Esophagus squamous epithelium (tissue), 5 donors: ENCODE data around the gene KRTAP10-8. TPM values are rescaled to one million over a fixed set of nuclear protein-coding genes. Genes with fewer than 3 reads are reported as not detected.
"Not testable (repeated sequence)": the region's sequence is repeated elsewhere in the genome, so short reads cannot be mapped to it uniquely, and the experiment has no call there.

Experiments
- DNase-seq: peaks from one replicate; lab custom pipeline; 2025; lab: John Stamatoyannopoulos, UW
- H3K27ac ChIP-seq, 4 donors: fragments of 200-600 bp; sonication (generic); one replicate each; pipeline ENCODE4 v1.5.1; 2016 to 2019; ENCODE audit warnings: mild to moderate bottlenecking in 1 of 4
- H3K27me3 ChIP-seq, 4 donors: fragments of 200-600 bp; sonication (generic); 1 replicate in 3 of 4; 2 replicates in 1 of 4; pipeline versions ENCODE4 v1.5.1 to v1.6.0; 2017 to 2021; ENCODE audit warnings: antibody characterized with exemption in 1 of 4
- H3K36me3 ChIP-seq, 3 donors: fragments of 200-600 bp; sonication (generic); one replicate each; pipeline ENCODE4 v1.5.1; 2016 to 2019
- H3K4me1 ChIP-seq, 3 donors: fragments of 200-600 bp; sonication (generic); one replicate each; pipeline ENCODE4 v1.5.1; 2017 to 2019
- H3K4me3 ChIP-seq, 4 donors: fragments of 200-600 bp; sonication (generic); 1 replicate in 3 of 4; 2 replicates in 1 of 4; pipeline ENCODE4 v1.5.1; 2016 to 2019; ENCODE audit warnings: mild to moderate bottlenecking in 2 of 4, moderate library complexity in 1 of 4
- H3K9me3 ChIP-seq, 3 donors: fragments of 200-600 bp; sonication (generic); one replicate each; pipeline ENCODE4 v1.5.1; 2016 to 2019
- POLR2A ChIP-seq, 4 donors: fragments of 450-650 bp; IDR thresholded peaks; one replicate each; pipeline ENCODE4 v1.6.1; 2017; ENCODE audit warnings: antibody characterized with exemption in 4 of 4, mild to moderate bottlenecking in 4 of 4, moderate library complexity in 3 of 4
- WGBS, 2 donors: methylation state at CpG; one replicate each; pipeline ENCODE4 v1.1.5; 2018; 5-methylcytosine and 5-hydroxymethylcytosine counted together
- intact Hi-C: fragments of 100-400 bp; cut with DNase I; formaldehyde crosslinking; loops from one replicate; pipeline ENCODE4 v1.15.0; 2022
- total RNA-seq, 4 donors: library from RNA; depleted of rRNA; stranded (reverse); fragments of >200 nt; gene quantifications; one replicate each; pipeline ENCODE4 v1.1.0, GENCODE V29; 2016
- TF ChIP-seq, protein P1 (sequence below), 6 experiments: fragments of 450-650 bp in 4 of 6; fragments of 200-600 bp in 2 of 6; sonication (generic) in 2 of 6; IDR thresholded peaks; one replicate each; pipeline ENCODE4 v1.5.1; 2016 to 2019; ENCODE audit warnings: antibody characterized with exemption in 6 of 6, mild to moderate bottlenecking in 4 of 6, moderate library complexity in 4 of 6
- donor health status: DM: yes; HTN: yes; CAD: no.

The KRTAP10-8 gene
- total RNA-seq, 4 donors from 2014 or later = not detected

DNA sequence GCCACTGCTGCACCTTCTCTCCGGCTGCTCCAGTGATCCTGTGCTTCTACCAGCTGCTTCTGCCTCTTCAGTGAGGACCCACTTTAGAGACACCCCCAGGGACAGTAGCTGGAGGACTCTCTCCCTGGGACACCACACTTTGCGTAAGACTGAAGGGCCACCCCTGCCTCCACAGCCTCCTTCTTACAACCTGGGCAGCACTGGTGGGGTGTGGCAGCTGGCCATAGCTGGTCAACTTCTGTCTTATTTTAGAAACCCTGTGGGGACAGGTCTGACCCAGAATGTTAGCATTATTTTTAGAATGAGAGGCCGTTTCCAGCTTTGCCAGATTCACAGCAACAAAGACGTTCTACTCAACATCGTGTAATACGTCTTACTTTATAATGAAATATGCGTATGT lies 13.9 kb downstream of the KRTAP10-8 start:
- no peak for TF ChIP-seq POLR2A (IDR thresholded peaks at IDR 0.05)
- TF ChIP-seq, protein P1, sequence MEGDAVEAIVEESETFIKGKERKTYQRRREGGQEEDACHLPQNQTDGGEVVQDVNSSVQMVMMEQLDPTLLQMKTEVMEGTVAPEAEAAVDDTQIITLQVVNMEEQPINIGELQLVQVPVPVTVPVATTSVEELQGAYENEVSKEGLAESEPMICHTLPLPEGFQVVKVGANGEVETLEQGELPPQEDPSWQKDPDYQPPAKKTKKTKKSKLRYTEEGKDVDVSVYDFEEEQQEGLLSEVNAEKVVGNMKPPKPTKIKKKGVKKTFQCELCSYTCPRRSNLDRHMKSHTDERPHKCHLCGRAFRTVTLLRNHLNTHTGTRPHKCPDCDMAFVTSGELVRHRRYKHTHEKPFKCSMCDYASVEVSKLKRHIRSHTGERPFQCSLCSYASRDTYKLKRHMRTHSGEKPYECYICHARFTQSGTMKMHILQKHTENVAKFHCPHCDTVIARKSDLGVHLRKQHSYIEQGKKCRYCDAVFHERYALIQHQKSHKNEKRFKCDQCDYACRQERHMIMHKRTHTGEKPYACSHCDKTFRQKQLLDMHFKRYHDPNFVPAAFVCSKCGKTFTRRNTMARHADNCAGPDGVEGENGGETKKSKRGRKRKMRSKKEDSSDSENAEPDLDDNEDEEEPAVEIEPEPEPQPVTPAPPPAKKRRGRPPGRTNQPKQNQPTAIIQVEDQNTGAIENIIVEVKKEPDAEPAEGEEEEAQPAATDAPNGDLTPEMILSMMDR (IDR thresholded peaks at IDR 0.05) = no peak
- intact Hi-C loops = no loop called here
- H3K36me3 ChIP-seq = no peaks in the 10 kb centered on the region
- no peaks in the 10 kb centered on the region for H3K4me1 ChIP-seq
- 78 to 83% methylated on average over 6 of the region's 7 CpGs for WGBS, 2 donors
- H3K9me3 ChIP-seq = peaks cover 0 to 36% (median 11%) of the 10 kb centered on the region in 3 donors
- no peak for DNase-seq
- no peak overlapping the region for H3K27ac ChIP-seq
- H3K27me3 ChIP-seq = peaks cover 0 to 31% (median 0%) of the 10 kb centered on the region in 4 donors
- H3K4me3 ChIP-seq = no peak overlapping the region

DNA sequence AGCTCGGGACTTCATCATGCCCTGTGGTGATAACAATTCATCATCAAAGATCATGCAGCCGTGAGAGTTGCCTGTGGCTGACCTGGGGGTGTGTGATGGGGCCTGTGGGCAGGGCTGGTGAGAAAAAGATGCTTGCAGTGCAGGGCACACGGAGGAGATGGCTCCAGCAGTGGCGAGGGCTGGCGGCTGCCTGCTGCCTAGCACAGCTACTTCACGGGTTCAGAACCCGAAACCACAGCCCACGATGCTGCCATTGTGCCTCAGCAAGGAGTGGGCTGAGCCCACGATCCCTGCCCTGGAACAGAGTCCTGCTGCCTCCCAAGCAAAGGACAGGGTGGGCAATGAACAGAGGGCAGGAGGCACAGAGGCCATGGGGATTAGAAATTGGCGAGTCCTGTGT lies 14.4 kb downstream of the KRTAP10-8 start:
- WGBS, 2 donors = 51 to 55% methylated on average over 4 to 7 of the region's 10 CpGs
- H3K27me3 ChIP-seq = peaks cover 0 to 31% (median 0%) of the 10 kb centered on the region in 4 donors
- no peak overlapping the region for H3K4me3 ChIP-seq
- peaks cover 0 to 41% (median 11%) of the 10 kb centered on the region in 3 donors for H3K9me3 ChIP-seq
- intact Hi-C loops = no loop called here
- TF ChIP-seq, protein P1 (IDR thresholded peaks at IDR 0.05) = no peak
- no peak for TF ChIP-seq POLR2A (IDR thresholded peaks at IDR 0.05)
- DNase-seq = no peak
- H3K36me3 ChIP-seq = no peaks in the 10 kb centered on the region
- no peak overlapping the region for H3K27ac ChIP-seq
- H3K4me1 ChIP-seq = no peaks in the 10 kb centered on the region

DNA sequence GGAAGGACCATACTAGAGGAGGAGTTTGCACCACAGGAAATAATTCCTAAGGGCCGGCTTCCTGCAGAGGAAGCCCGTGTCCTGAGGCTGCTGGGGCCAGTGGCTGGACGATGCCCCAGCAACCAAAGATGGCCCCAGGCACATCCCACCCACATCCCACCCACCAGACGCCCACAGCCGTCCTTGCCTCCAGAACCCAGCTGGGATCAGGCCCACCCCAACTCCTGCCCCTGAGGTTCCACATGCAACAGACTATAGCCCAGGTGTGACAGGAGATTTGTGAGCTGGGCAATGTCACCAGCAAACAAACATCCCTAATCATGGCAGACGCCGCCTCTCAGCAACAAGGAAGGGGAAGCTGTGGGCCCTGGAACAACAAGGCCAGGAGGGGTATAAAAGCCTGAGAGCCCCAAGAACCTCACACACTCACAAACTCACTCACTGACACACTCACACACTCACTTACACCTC lies 14.8 kb downstream of the KRTAP10-8 start, which contains the start of gene KRTAP10-9:
KRTAP10-9 (plus strand) TSS at position 421 of the 471 bp plus-strand sequence. CDS start 79 bp downstream, outside the sequence.
- TF ChIP-seq, protein P1 (IDR thresholded peaks at IDR 0.05) = no peak
- no peak for TF ChIP-seq POLR2A (IDR thresholded peaks at IDR 0.05)
- no peak for DNase-seq
- Histone ChIP-seq H3K4me1 (no peaks in the 10 kb centered on the region), H3K36me3 (no peaks in the 10 kb centered on the region), H3K4me3 (no peak within 1 kb of the TSS), H3K27ac (no peak within 1 kb of the TSS), H3K9me3 (peaks cover 0 to 46% (median 11%) of the 10 kb centered on the region in 3 donors), H3K27me3 (peaks cover 0 to 31% (median 0%) of the 10 kb centered on the region in 4 donors)
- intact Hi-C loops = no loop called here
- 60% methylated on average over 1 of the region's 7 CpGs for WGBS, 2 donors

DNA sequence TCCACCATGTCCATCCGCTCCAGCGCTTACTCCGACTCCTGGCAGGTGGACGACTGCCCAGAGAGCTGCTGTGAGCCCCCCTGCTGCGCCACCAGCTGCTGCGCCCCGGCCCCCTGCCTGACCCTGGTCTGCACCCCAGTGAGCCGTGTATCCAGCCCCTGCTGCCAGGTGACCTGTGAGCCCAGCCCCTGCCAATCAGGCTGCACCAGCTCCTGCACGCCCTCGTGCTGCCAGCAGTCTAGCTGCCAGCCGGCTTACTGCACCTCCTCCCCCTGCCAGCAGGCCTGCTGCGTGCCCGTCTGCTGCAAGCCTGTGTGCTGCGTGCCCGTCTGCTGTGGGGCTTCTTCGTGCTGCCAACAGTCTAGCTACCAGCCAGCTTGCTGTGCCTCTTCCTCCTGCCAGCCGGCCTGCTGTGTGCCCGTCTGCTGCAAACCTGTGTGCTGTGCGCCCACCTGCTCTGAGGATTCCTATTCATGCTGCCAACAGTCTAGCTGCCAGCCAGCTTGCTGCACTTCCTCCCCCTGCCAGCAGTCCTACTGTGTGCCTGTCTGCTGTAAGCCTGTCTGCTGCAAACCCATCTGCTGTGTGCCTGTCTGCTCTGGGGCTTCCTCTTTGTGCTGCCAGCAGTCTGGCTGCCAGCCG lies 15.4 kb downstream of the KRTAP10-8 start:
- DNase-seq, H3K27ac ChIP-seq, H3K4me1 ChIP-seq, H3K36me3 ChIP-seq, H3K4me3 ChIP-seq, intact Hi-C loops: not testable (repeated sequence)
- Histone ChIP-seq H3K9me3 (peaks cover 0 to 47% (median 16%) of the 10 kb centered on the region in 3 donors), H3K27me3 (peaks cover 0 to 31% (median 0%) of the 10 kb centered on the region in 4 donors)
- 71 to 85% methylated on average over 10 of the region's 20 CpGs for WGBS, 2 donors

DNA sequence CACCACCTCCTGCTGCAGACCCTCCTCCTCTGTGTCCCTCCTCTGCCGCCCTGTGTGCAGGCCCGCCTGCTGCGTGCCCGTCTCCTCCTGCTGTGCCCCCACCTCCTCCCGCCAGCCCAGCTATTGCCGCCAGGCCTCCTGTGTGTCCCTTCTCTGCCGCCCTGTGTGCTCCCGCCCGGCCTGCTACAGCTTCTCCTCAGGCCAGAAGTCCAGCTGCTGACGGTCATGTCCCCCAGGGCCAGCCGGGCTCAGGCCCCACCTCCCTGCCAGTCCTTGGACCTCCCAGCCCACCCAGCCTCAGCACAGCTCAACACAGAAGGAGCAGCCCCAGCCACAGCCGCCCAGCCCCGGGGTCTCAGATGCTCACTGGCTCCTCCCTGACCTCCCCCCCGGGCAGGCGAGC lies 16.0 kb downstream of the KRTAP10-8 start:
- H3K4me3 ChIP-seq, H3K36me3 ChIP-seq, H3K4me1 ChIP-seq, DNase-seq, intact Hi-C loops, H3K27ac ChIP-seq: not testable (repeated sequence)
- peaks cover 0 to 31% (median 0%) of the 10 kb centered on the region in 4 donors for H3K27me3 ChIP-seq
- H3K9me3 ChIP-seq = peaks cover 0 to 45% (median 14%) of the 10 kb centered on the region in 3 donors
- 40 to 53% methylated on average over 7 of the region's 15 CpGs for WGBS, 2 donors

DNA sequence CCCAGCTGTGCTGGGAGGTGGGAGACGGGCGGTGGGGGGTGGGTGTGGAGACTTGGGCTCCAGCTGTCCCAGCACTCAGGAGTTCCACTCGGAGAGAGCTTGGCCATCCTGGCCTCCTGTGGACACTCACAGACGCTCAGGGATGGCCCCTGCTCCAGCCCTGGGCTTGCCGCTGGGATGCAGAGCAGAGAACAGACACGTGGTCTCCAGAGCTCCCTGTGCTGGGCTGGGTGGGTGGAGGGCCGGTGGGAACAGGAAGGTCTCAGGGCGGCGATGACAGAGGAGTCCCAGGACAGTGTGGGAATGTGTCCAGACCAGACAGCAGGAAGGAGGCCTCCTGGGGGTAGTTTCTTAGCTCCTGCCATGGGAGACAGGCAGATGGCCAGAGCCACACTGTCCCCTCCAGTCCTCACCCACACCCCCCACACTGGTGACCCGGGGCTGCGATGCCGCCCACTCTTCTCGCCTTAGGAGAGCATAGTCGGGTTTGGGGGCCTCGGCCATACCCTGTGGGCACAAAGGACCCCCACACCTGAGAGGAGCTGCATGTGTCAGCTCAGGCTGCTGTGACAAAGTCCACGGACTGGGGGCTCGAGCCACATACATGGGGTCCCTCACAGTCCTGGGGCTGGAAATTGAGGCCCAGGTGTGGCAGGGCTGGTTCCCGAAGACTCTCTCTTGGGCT lies 17.0 kb downstream of the KRTAP10-8 start:
- H3K9me3 ChIP-seq = peaks cover 0 to 35% (median 7%) of the 10 kb centered on the region in 3 donors
- H3K4me3 ChIP-seq = no peak overlapping the region
- no peak for DNase-seq
- no peak for TF ChIP-seq POLR2A (IDR thresholded peaks at IDR 0.05)
- WGBS, 2 donors = 79 to 85% methylated on average over 2 to 12 of the region's 18 CpGs
- no peak overlapping the region for H3K27ac ChIP-seq
- intact Hi-C loops = no loop called here
- no peaks in the 10 kb centered on the region for H3K36me3 ChIP-seq
- no peaks in the 10 kb centered on the region for H3K4me1 ChIP-seq
- H3K27me3 ChIP-seq = peaks cover 0 to 31% (median 0%) of the 10 kb centered on the region in 4 donors
